Breast epithelium (tissue), 4 donors: Measurements from ENCODE around the gene IDE. TPM values are rescaled to one million over a fixed set of nuclear protein-coding genes. Genes with fewer than 3 reads are reported as not detected.
A peak's percentile ranks its signal among the peaks of the same experiment; 100 is the strongest.

Source experiments
- DNase-seq, 2 donors: peaks; one replicate each; pipeline ENCODE4 v3.0.0-alpha.2; 2019; ENCODE audit warnings: low spot score in 2 of 2
- H3K27ac ChIP-seq, 2 donors: fragments of 200-600 bp; sonication (generic) in 1 of 2; one replicate each; pipeline ENCODE4 v1.5.1; 2016 to 2019; ENCODE audit warnings: mild to moderate bottlenecking in 1 of 2
- H3K27me3 ChIP-seq, 2 donors: fragments of 200-600 bp; sonication (generic) in 1 of 2; one replicate each; pipeline versions ENCODE4 v1.5.1 to v1.6.0; 2017 to 2019; ENCODE audit warnings: control low read depth in 1 of 2, mild to moderate bottlenecking in 1 of 2
- H3K36me3 ChIP-seq: fragments of 200-600 bp; one replicate; pipeline ENCODE4 v1.5.1; 2019
- H3K4me1 ChIP-seq, 2 donors: fragments of 200-600 bp; sonication (generic); one replicate each; pipeline ENCODE4 v1.5.1; 2016 to 2019; ENCODE audit warnings: control low read depth in 1 of 2
- H3K4me3 ChIP-seq, 3 donors: fragments of 200-600 bp; sonication (generic); 1 replicate in 2 of 3; 2 replicates in 1 of 3; pipeline ENCODE4 v1.5.1; 2016 to 2019; ENCODE audit warnings: mild to moderate bottlenecking in 3 of 3, moderate library complexity in 2 of 3
- H3K9me3 ChIP-seq, 2 donors: fragments of 200-600 bp; sonication (generic) in 1 of 2; one replicate each; pipeline ENCODE4 v1.5.1; 2016 to 2019; ENCODE audit warnings: control low read depth in 1 of 2
- CTCF ChIP-seq, 3 donors: fragments of 450-650 bp; IDR thresholded peaks; one replicate each; pipeline ENCODE4 v1.5.1; 2016 to 2017; ENCODE audit warnings: antibody characterized with exemption in 3 of 3, mild to moderate bottlenecking in 3 of 3, moderate library complexity in 3 of 3
- POLR2A ChIP-seq: fragments of 450-650 bp; IDR thresholded peaks from one replicate; pipeline ENCODE4 v1.6.1; 2016; ENCODE audit warnings: antibody characterized with exemption, mild to moderate bottlenecking, moderate library complexity
- POLR2AphosphoS5 ChIP-seq, 3 donors: sonication (generic); formaldehyde crosslinking; IDR thresholded peaks; one replicate each; pipeline ENCODE4 v1.6.1; 2017; ENCODE audit warnings: antibody characterized with exemption in 3 of 3
- intact Hi-C: fragments of 100-400 bp; cut with DNase I; formaldehyde crosslinking; loops from one replicate; pipeline ENCODE4 v1.15.1; 2023; ENCODE audit warnings: low total_unique reads
- total RNA-seq, 3 donors: library from RNA; depleted of rRNA; stranded (reverse); fragments of >200 nt; gene quantifications; one replicate each; pipeline ENCODE4 v1.1.0, GENCODE V29; 2016

The IDE gene
- total RNA-seq, 3 donors from 2014 or later, result 24.0 to 39.5 (median 29.2) TPM

DNA sequence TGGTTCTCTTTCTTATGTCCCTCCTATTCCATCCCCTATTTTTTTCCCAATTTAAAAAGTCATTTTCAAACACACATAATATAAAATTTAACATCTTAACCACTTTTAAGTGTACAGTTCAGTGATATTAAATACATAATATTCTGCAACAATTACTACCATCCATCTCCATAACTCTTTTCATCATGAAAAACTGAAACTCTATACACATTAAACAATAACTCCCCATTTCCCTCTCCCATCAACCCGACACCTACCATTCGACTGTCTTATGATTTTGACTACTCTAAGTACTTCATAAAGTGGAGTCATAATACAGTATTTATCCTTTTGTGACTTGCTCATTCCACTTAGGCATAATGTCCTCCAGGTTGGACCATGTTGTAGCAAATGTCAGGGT is 21.6 kb upstream of the IDE start:
- no peak for TF ChIP-seq POLR2AphosphoS5 (IDR thresholded peaks at IDR 0.05)
- no peak for TF ChIP-seq CTCF (IDR thresholded peaks at IDR 0.05)
- TF ChIP-seq POLR2A, result no peak
- DNase-seq, result no peak
- no peaks in the 10 kb centered on the region for H3K4me1 ChIP-seq
- intact Hi-C loops, result no loop called here
- no peak overlapping the region for H3K4me3 ChIP-seq
- no peaks in the 10 kb centered on the region for H3K27me3 ChIP-seq
- no peaks in the 10 kb centered on the region for H3K36me3 ChIP-seq
- no peaks in the 10 kb centered on the region for H3K9me3 ChIP-seq
- H3K27ac ChIP-seq, result no peak overlapping the region

- H3K36me3 ChIP-seq, result no peaks in the 10 kb centered on the region
- no peak overlapping the region for H3K27ac ChIP-seq
- no peaks in the 10 kb centered on the region for H3K27me3 ChIP-seq
- intact Hi-C loops, result no loop called here
- no peak for TF ChIP-seq CTCF (IDR thresholded peaks at IDR 0.05)
- no peak for TF ChIP-seq POLR2A
- TF ChIP-seq POLR2AphosphoS5 (IDR thresholded peaks at IDR 0.05), result no peak
- DNase-seq, result no peak
- no peaks in the 10 kb centered on the region for H3K4me1 ChIP-seq
- H3K9me3 ChIP-seq, result no peaks in the 10 kb centered on the region
- H3K4me3 ChIP-seq, result peak overlapping the region; percentile 64 to 78 (median 74)
These were observed 20.0 kb upstream of the IDE start for GRCh38 chr10:92593619-92594588.

GRCh38 chr10:92592761-92593618 is 19.1 kb upstream of the IDE start, which contains the start of gene KIF11:
Gene KIF11, plus strand, starts transcription at chr10:92593130. Its CDS starts 246 bp downstream, at chr10:92593376.
- Histone ChIP-seq H3K27me3 (no peaks in the 10 kb centered on the region), H3K27ac (peak within 1 kb of the TSS; percentile 95 to 97), H3K4me1 (no peaks in the 10 kb centered on the region), H3K4me3 (peak within 1 kb of the TSS; percentile 64 to 78 (median 74)), H3K36me3 (no peaks in the 10 kb centered on the region), H3K9me3 (no peaks in the 10 kb centered on the region)
- peak; percentile 97 for DNase-seq
- no peak for TF ChIP-seq CTCF (IDR thresholded peaks at IDR 0.05)
- TF ChIP-seq POLR2A, result peak; percentile 82
- peak; percentile 81 to 92 (median 91) for TF ChIP-seq POLR2AphosphoS5 (IDR thresholded peaks at IDR 0.05)
- intact Hi-C loops, result no loop called here

DNA sequence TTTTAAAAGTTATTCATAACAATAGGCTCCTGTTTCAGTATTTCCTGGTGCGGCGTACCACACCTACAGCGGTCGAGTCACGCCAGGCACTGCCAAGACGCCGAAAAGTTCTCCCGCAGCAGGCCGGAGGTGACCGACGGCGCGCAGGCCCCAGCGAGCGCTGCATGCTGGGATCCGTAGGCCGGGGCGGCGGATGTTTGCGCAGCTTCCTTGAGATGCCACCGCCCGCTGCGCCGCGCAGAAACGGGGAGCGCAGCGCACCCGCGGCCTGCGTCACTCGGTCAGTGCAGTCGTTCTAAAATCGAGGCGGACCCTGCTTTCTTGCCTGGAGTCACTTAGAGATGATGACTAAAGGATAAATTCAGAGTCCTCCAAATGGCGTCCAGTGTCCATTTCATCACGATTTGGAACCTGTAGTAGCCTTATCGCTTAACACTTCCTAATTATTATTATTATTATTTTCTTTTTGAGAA is 17.7 kb upstream of the IDE start:
- intact Hi-C loops, result no loop called here
- Histone ChIP-seq H3K36me3 (no peaks in the 10 kb centered on the region), H3K27ac (peak overlapping the region; percentile 95 to 97), H3K4me1 (no peaks in the 10 kb centered on the region), H3K4me3 (peak overlapping the region; percentile 64 to 78 (median 74)), H3K27me3 (no peaks in the 10 kb centered on the region), H3K9me3 (no peaks in the 10 kb centered on the region)
- DNase-seq, result peak; percentile 92 to 93
- TF ChIP-seq POLR2AphosphoS5 (IDR thresholded peaks at IDR 0.05) (peak; percentile 83 to 94 (median 86)), POLR2A (peak; percentile 73), CTCF (IDR thresholded peaks at IDR 0.05) (peak in 1 of 3 donors; percentile 17)
